CD4-positive, alpha-beta T cell (primary cell): ENCODE measurements around the gene CLSTN2. TPM values are rescaled to one million over a fixed set of nuclear protein-coding genes. Genes with fewer than 3 reads are reported as not detected.

ENCODE experiments used
- ATAC-seq: fragments of 200-7000 bp; cut with Tn5 transposase; one replicate; pipeline ENCODE4 v1.10.0; 2022; ENCODE audit warnings: mild to moderate bottlenecking; ENCODE audit not compliant: poor library complexity
- CTCF ChIA-PET: fragments of 350-600 bp; sonication (Branson Sonifier 250); formaldehyde crosslinking; loops from one replicate; lab custom pipeline; 2021; ENCODE audit warnings: antibody characterized with exemption, inconsistent platforms; lab: Charles Lee
- POLR2A ChIA-PET: fragments of 350-600 bp; sonication (Branson Sonifier 250); formaldehyde crosslinking; loops from one replicate; lab custom pipeline; 2021; ENCODE audit warnings: antibody characterized with exemption, inconsistent platforms; lab: Charles Lee
- DNase-seq, 14 experiments: peaks; one replicate each; pipeline ENCODE4 v3.0.0-alpha.2; 2013 to 2020; ENCODE audit warnings: mixed read lengths in 2 of 14
- H3K27ac ChIP-seq, 2 donors: one replicate each; pipeline versions ENCODE4 v1.5.1 to v1.7.0; 2013; ENCODE audit warnings: low read length in 2 of 2, low read depth in 1 of 2, mild to moderate bottlenecking in 1 of 2
- H3K27me3 ChIP-seq, 2 experiments: 1 replicate in 1 of 2; 2 replicates in 1 of 2; pipeline versions ENCODE4 v1.6.1 to v1.7.0; 2013; ENCODE audit warnings: low read length in 2 of 2, control low read depth in 1 of 2, mild to moderate bottlenecking in 1 of 2, moderate library complexity in 1 of 2; ENCODE audit not compliant: insufficient read depth in 2 of 2, control insufficient read depth in 1 of 2
- H3K36me3 ChIP-seq: one replicate; pipeline ENCODE4 v1.6.1; 2013; ENCODE audit warnings: low read length, control low read depth; ENCODE audit not compliant: insufficient read depth
- H3K4me1 ChIP-seq: one replicate; pipeline ENCODE4 v1.6.1; 2013; ENCODE audit warnings: low read length, control low read depth; ENCODE audit not compliant: insufficient read depth
- H3K4me3 ChIP-seq: one replicate; pipeline ENCODE4 v1.5.1; 2013; ENCODE audit warnings: mild to moderate bottlenecking, low read length, moderate library complexity
- H3K9me3 ChIP-seq, 2 experiments: 1 replicate in 1 of 2; 2 replicates in 1 of 2; pipeline versions ENCODE4 v1.6.1 to v1.7.0; 2013; ENCODE audit warnings: low read length in 2 of 2, mild to moderate bottlenecking in 2 of 2, control low read depth in 1 of 2, moderate library complexity in 1 of 2; ENCODE audit not compliant: control insufficient read depth in 1 of 2, insufficient read depth in 1 of 2
- H3K27ac Mint-ChIP-seq: one replicate; pipeline ENCODE4 v1.8.0; 2020; ENCODE audit warnings: mixed read lengths
- H3K27me3 Mint-ChIP-seq: one replicate; pipeline ENCODE4 v1.8.0; 2021; ENCODE audit warnings: mixed read lengths
- H3K36me3 Mint-ChIP-seq: one replicate; pipeline ENCODE4 v1.8.0; 2021; ENCODE audit warnings: low read depth, mixed read lengths
- H3K4me1 Mint-ChIP-seq: one replicate; pipeline ENCODE4 v1.8.0; 2021; ENCODE audit warnings: low read depth, mixed read lengths
- H3K4me3 Mint-ChIP-seq: one replicate; pipeline ENCODE4 v1.8.0; 2020; ENCODE audit warnings: mild to moderate bottlenecking, mixed read lengths
- H3K9me3 Mint-ChIP-seq: one replicate; pipeline ENCODE4 v1.8.0; 2020; ENCODE audit warnings: mixed read lengths
- intact Hi-C, 2 experiments: fragments of 100-400 bp; cut with DNase I in 1 of 2; cut with micrococcal nuclease in 1 of 2; formaldehyde crosslinking; loops; one replicate each; pipeline versions ENCODE4 v1.15.1 to v1.9.0; 2023 to 2025; cut with DNase I, micrococcal nuclease
- total RNA-seq, 174 experiments: library from RNA in 2 of 174; stranded (reverse) in 2 of 174; gene quantifications; one replicate each; pipeline ENCODE4 v1.2.3 and lab custom pipeline; 2021 to 2026
- TF ChIP-seq, protein P1 (sequence below): fragments of 200-600 bp; IDR thresholded peaks from one replicate; pipeline ENCODE4 v1.8.0; 2022; ENCODE audit warnings: antibody characterized with exemption, mild to moderate bottlenecking

CLSTN2 gene
- total RNA-seq, 2 experiments from 2014 or later: not detected

GRCh38 chr3:140529558-140529957 is 594.6 kb downstream of the CLSTN2 start:
- Mint-ChIP-seq H3K27me3 (no peaks in the 10 kb centered on the region), H3K4me1 (no peaks in the 10 kb centered on the region), H3K27ac (no peak overlapping the region), H3K9me3 (no peaks in the 10 kb centered on the region), H3K36me3 (no peaks in the 10 kb centered on the region), H3K4me3 (no peak overlapping the region)
- Histone ChIP-seq H3K27ac (no peak overlapping the region), H3K27me3 (no peaks in the 10 kb centered on the region), H3K36me3 (no peaks in the 10 kb centered on the region), H3K4me3 (no peak overlapping the region), H3K9me3 (peaks cover 0 to 3% of the 10 kb centered on the region in 2 experiments), H3K4me1 (no peaks in the 10 kb centered on the region)
- no peak for DNase-seq
- TF ChIP-seq, protein P1, sequence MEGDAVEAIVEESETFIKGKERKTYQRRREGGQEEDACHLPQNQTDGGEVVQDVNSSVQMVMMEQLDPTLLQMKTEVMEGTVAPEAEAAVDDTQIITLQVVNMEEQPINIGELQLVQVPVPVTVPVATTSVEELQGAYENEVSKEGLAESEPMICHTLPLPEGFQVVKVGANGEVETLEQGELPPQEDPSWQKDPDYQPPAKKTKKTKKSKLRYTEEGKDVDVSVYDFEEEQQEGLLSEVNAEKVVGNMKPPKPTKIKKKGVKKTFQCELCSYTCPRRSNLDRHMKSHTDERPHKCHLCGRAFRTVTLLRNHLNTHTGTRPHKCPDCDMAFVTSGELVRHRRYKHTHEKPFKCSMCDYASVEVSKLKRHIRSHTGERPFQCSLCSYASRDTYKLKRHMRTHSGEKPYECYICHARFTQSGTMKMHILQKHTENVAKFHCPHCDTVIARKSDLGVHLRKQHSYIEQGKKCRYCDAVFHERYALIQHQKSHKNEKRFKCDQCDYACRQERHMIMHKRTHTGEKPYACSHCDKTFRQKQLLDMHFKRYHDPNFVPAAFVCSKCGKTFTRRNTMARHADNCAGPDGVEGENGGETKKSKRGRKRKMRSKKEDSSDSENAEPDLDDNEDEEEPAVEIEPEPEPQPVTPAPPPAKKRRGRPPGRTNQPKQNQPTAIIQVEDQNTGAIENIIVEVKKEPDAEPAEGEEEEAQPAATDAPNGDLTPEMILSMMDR: no peak
- no peak for ATAC-seq
- intact Hi-C loops: no loop called here
- ChIA-PET POLR2A (no interaction called here), CTCF (no interaction called here)

DNA sequence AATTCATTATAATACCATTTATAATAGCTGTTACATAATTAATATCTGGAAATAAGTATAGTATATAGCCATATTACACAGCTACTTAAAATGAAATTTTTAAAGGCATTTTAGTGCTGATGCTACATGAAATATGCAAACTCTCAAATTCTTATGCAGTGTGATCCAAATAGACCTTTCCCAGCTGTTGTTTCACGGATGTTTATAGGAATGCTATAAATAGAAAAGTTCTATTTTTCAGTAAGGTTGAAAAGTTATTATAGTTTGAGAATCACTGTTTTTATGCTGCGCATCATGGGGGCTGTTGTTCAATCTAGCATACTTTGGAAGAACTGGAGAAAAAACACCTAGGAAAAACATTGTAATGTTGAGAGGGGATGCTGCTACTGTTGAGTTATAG is 595.1 kb downstream of the CLSTN2 start:
- ATAC-seq (no peak), DNase-seq (no peak)
- ChIA-PET CTCF (no interaction called here), POLR2A (no interaction called here)
- Histone ChIP-seq H3K4me3 (no peak overlapping the region), H3K27me3 (no peaks in the 10 kb centered on the region), H3K27ac (no peak overlapping the region), H3K36me3 (no peaks in the 10 kb centered on the region), H3K9me3 (peaks cover 0 to 3% of the 10 kb centered on the region in 2 experiments), H3K4me1 (no peaks in the 10 kb centered on the region)
- Mint-ChIP-seq H3K36me3 (no peaks in the 10 kb centered on the region), H3K4me3 (no peak overlapping the region), H3K27ac (no peak overlapping the region), H3K4me1 (no peaks in the 10 kb centered on the region), H3K9me3 (no peaks in the 10 kb centered on the region), H3K27me3 (no peaks in the 10 kb centered on the region)
- TF ChIP-seq, protein P1: no peak
- intact Hi-C loops: no loop called here

- no peaks in the 10 kb centered on the region for H3K4me1 Mint-ChIP-seq
- ATAC-seq (no peak), DNase-seq (no peak)
- no peaks in the 10 kb centered on the region for H3K9me3 Mint-ChIP-seq
- no peak overlapping the region for H3K27ac ChIP-seq
- H3K27me3 Mint-ChIP-seq: no peaks in the 10 kb centered on the region
- TF ChIP-seq, protein P1: no peak
- CTCF ChIA-PET: no interaction called here
- no peaks in the 10 kb centered on the region for H3K36me3 ChIP-seq
- POLR2A ChIA-PET: no interaction called here
- H3K4me3 Mint-ChIP-seq: no peak overlapping the region
- no peaks in the 10 kb centered on the region for H3K4me1 ChIP-seq
- H3K9me3 ChIP-seq: peaks cover 0 to 3% of the 10 kb centered on the region in 2 experiments
- no peaks in the 10 kb centered on the region for H3K27me3 ChIP-seq
- intact Hi-C loops: no loop called here
- no peaks in the 10 kb centered on the region for H3K36me3 Mint-ChIP-seq
- no peak overlapping the region for H3K27ac Mint-ChIP-seq
- no peak overlapping the region for H3K4me3 ChIP-seq
Measured at GRCh38 chr3:140530603-140531002, 595.6 kb downstream of the CLSTN2 start.
